Tibial artery (tissue), 4 donors: ENCODE results near the gene MYH7.
"Not testable (repeated sequence)": the region's sequence is repeated elsewhere in the genome, so short reads cannot be mapped to it uniquely, and the experiment has no call there.

ENCODE experiments used
- DNase-seq, 2 donors: peaks; one replicate each; pipeline ENCODE4 v3.0.0-alpha.2; 2019
- H3K27ac ChIP-seq, 2 donors: fragments of 200-600 bp; sonication (generic) in 1 of 2; 1 replicate in 1 of 2; 2 replicates in 1 of 2; pipeline ENCODE4 v1.5.1; 2018 to 2019; ENCODE audit warnings: mild to moderate bottlenecking in 1 of 2
- H3K27me3 ChIP-seq, 2 donors: fragments of 200-600 bp; sonication (generic) in 1 of 2; one replicate each; pipeline versions ENCODE4 v1.5.1 to v1.6.0; 2016 to 2019
- H3K36me3 ChIP-seq, 3 donors: fragments of 200-600 bp; sonication (generic) in 2 of 3; one replicate each; pipeline ENCODE4 v1.5.1; 2016 to 2019; ENCODE audit warnings: mild to moderate bottlenecking in 2 of 3
- H3K4me1 ChIP-seq, 4 donors: fragments of 200-600 bp; sonication (generic) in 2 of 4; 1 replicate in 3 of 4; 2 replicates in 1 of 4; pipeline ENCODE4 v1.5.1; 2016 to 2019
- H3K4me3 ChIP-seq, 2 donors: fragments of 200-600 bp; sonication (generic) in 1 of 2; 1 replicate in 1 of 2; 2 replicates in 1 of 2; pipeline ENCODE4 v1.5.1; 2018 to 2019; ENCODE audit warnings: mild to moderate bottlenecking in 2 of 2
- H3K9me3 ChIP-seq, 3 donors: fragments of 200-600 bp; sonication (generic) in 1 of 3; one replicate each; pipeline ENCODE4 v1.5.1; 2016 to 2019
- intact Hi-C: fragments of 100-400 bp; cut with DNase I; formaldehyde crosslinking; loops from one replicate; pipeline ENCODE4 v1.15.0; 2023; ENCODE audit warnings: low total_unique reads
- TF ChIP-seq, protein P1 (sequence below), 2 experiments: fragments of 200-600 bp in 1 of 2; fragments of 450-650 bp in 1 of 2; IDR thresholded peaks; one replicate each; pipeline ENCODE4 v1.5.1; 2017 to 2019; ENCODE audit warnings: antibody characterized with exemption in 2 of 2, mild to moderate bottlenecking in 1 of 2, moderate library complexity in 1 of 2

Gene MYH7

DNA sequence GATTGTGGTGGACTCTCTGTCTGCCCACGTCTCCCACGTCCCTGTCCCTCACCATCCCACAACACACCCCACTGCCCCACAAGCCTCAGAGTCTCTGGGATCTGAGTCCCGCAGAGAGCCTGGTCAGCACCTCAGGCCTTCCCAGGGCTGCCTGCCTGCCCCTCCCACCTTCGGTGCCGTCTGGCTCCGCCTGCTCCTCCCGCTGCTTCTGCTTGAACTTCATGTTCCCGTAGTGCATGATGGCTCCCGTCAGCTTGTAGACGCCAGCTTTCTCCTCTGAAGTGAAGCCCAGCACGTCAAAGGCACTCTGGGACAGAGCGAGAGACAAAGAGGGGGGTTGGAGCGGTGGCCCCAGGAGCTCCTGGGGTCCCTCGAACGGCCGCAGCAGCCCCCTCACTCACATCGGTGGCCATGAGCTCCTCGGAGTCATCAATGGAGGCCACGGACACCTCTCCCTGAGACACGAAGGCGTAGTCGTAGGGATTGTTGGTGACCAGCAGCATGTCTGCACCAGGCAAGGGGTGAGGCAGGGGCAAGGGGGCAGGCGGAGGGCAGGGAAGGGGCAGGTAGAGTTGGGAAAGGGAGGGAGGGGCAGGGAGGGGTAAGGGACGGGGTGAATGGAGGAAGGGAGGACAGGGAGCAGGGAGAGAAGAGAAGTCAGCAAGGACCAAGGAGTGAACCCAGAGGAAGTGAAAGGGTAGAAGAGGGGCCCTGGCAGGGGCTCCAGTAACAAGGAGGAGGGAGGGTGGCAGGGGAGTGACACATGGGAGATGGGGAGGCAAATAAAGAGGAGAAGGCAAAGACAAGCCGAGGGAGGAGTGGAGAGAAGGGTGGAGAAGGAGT is 32.9 kb downstream of the MYH7 start:
- DNase-seq: no peak
- Histone ChIP-seq H3K27me3 (peaks cover 0 to 40% of the 10 kb centered on the region in 2 donors), H3K9me3 (no peaks in the 10 kb centered on the region), H3K36me3 (no peaks in the 10 kb centered on the region), H3K27ac (no peak overlapping the region), H3K4me3 (no peak overlapping the region), H3K4me1 (no peaks in the 10 kb centered on the region)
- TF ChIP-seq, protein P1, sequence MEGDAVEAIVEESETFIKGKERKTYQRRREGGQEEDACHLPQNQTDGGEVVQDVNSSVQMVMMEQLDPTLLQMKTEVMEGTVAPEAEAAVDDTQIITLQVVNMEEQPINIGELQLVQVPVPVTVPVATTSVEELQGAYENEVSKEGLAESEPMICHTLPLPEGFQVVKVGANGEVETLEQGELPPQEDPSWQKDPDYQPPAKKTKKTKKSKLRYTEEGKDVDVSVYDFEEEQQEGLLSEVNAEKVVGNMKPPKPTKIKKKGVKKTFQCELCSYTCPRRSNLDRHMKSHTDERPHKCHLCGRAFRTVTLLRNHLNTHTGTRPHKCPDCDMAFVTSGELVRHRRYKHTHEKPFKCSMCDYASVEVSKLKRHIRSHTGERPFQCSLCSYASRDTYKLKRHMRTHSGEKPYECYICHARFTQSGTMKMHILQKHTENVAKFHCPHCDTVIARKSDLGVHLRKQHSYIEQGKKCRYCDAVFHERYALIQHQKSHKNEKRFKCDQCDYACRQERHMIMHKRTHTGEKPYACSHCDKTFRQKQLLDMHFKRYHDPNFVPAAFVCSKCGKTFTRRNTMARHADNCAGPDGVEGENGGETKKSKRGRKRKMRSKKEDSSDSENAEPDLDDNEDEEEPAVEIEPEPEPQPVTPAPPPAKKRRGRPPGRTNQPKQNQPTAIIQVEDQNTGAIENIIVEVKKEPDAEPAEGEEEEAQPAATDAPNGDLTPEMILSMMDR (IDR thresholded peaks at IDR 0.05): no peak
- intact Hi-C loops: no loop called here

DNA sequence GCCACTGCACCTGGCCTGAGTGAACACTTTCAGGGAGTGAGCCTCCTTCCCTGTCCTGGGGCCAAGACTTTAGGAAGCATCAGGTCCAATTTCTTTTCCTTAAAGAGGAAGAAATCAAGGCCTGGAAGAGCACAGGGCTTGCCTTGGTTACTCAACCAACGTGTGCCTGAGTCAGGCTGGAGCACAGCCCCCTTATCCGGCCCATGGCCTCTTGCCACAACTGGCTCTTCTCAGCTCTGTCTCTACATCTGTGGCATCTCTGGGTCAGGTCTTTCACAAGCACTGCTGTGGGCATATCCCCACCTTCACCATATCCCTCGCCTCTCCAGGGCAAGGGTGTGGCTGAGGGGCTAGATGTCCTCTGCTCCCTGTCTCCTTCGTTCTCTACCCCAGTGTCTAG is 34.2 kb downstream of the MYH7 start:
- no peaks in the 10 kb centered on the region for H3K36me3 ChIP-seq
- TF ChIP-seq, protein P1 (IDR thresholded peaks at IDR 0.05): no peak
- DNase-seq: no peak

DNA sequence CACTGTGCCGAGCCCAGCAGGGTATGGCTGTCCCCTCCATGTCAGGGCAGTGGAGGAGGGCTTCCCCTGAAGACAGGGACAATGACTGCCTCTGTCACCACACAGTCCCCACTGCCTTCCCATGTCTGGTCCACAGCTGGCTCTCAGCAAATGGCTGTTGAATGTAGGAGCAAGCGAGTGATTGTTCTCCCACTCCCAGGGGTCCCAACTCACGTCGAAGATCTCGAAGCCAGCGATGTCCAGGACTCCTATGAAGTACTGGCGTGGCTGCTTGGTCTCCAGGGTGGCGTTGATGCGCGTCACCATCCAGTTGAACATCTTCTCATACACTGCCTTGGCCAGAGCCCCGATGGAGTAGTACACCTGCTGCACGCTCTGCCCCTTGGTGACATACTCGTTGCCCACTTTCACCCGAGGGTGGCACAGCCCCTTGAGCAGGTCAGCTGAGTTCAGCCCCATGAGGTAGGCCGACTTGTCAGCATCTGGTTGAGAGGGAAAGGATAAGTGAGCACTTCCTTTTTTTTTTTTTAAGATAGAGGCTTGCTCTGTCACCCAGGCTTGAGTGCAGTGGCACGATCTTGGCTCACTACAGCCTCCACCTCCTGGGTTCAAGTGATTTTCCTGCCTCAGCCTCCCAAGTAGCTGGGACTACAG is 34.8 kb downstream of the MYH7 start:
- H3K9me3 ChIP-seq, DNase-seq, H3K27ac ChIP-seq, intact Hi-C loops, H3K36me3 ChIP-seq, H3K4me3 ChIP-seq, H3K4me1 ChIP-seq: not testable (repeated sequence)
- H3K27me3 ChIP-seq: peaks cover 0 to 25% of the 10 kb centered on the region in 2 donors

More for the DNA sequence above, 34.2 kb downstream of the MYH7 start:
- peaks cover 0 to 29% of the 10 kb centered on the region in 2 donors for H3K27me3 ChIP-seq
- no peak overlapping the region for H3K4me3 ChIP-seq
- intact Hi-C loops: no loop called here
- H3K4me1 ChIP-seq: no peaks in the 10 kb centered on the region
- H3K9me3 ChIP-seq: no peaks in the 10 kb centered on the region
- H3K27ac ChIP-seq: no peak overlapping the region

DNA sequence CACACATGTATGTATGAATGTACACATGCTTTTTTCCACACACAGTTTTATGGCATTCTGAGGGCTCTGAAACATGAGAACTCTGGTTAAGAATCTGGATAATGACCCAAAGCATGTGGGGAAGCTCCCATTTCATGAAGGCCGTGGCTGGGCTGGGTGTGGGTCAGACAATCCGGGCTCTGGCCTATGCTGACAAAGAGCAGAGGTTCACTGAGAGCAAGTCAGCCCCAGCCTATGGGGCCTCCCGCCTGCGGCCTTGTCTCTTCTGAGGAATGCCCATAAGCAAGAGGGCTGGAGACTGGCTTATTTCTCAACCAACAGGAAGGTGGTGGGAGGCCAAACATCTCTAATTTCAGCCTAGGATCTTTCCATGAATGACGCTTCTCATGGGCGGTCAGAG is 35.9 kb downstream of the MYH7 start:
- H3K4me1 ChIP-seq: no peaks in the 10 kb centered on the region
- H3K27me3 ChIP-seq: peaks cover 0 to 17% of the 10 kb centered on the region in 2 donors
- DNase-seq: no peak
- H3K27ac ChIP-seq: no peak overlapping the region
- H3K4me3 ChIP-seq: no peak overlapping the region
- no peaks in the 10 kb centered on the region for H3K36me3 ChIP-seq
- no peaks in the 10 kb centered on the region for H3K9me3 ChIP-seq
- TF ChIP-seq, protein P1 (IDR thresholded peaks at IDR 0.05): no peak
- intact Hi-C loops: no loop called here

DNA sequence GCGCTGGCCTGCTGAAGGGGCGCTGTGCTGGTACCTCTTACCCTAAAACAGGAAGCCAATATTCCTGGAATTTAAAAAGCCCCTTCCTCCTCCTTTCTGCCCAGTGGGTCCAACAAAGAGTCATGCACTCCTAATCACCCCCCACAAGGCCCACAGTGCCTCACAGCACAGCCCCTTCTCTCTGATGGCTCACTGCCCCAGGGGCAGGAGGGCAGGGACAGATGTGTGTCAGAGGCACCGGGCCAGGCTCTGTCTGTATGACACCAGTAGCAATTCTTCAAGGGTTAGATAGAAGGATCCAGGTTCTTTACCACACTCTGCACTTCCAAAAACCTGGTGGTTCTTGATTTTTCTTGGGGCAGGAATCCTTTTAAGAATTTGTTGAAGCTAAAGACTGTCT is 36.3 kb downstream of the MYH7 start:
- no peak for DNase-seq
- Histone ChIP-seq H3K27me3 (peaks cover 0 to 12% of the 10 kb centered on the region in 2 donors), H3K27ac (no peak overlapping the region), H3K4me3 (no peak overlapping the region), H3K4me1 (no peaks in the 10 kb centered on the region), H3K9me3 (no peaks in the 10 kb centered on the region), H3K36me3 (no peaks in the 10 kb centered on the region)
- TF ChIP-seq, protein P1 (IDR thresholded peaks at IDR 0.05): no peak
- intact Hi-C loops: no loop called here

DNA sequence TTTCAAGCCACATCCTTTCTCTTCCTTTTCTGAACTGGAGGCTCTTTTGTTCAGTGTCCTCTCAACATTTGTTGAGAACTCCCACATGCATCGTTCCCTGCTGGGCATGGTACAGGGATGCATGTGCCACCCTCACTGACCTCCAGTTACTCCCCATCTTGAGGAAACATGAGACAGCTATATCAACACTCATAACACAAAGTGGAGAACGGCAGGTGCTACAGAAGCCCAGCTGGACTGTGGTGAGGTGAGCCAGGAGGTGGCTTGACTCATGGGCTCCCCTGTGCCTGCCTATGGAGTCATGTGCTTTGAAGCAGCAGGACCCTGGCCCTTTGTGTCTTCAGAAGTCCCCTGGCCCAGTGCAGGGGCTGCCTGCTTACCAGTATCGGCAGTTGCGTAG is 37.1 kb downstream of the MYH7 start:
- Histone ChIP-seq H3K27me3 (peaks cover 0 to 8% of the 10 kb centered on the region in 2 donors), H3K36me3 (no peaks in the 10 kb centered on the region), H3K4me3 (no peak overlapping the region), H3K4me1 (no peaks in the 10 kb centered on the region), H3K9me3 (no peaks in the 10 kb centered on the region), H3K27ac (no peak overlapping the region)
- intact Hi-C loops: no loop called here
- DNase-seq: no peak
- TF ChIP-seq, protein P1 (IDR thresholded peaks at IDR 0.05): no peak
